H1 (cell line): ENCODE results near the gene LVRN. TPM values are rescaled to one million over a fixed set of nuclear protein-coding genes. Genes with fewer than 3 reads are reported as not detected.

Source experiments
- CTBP2 ChIP-seq: IDR thresholded peaks from 2 replicates; pipeline ENCODE4 v1.7.0; 2011; ENCODE audit warnings: borderline replicate concordance, mild to moderate bottlenecking, moderate library complexity, mixed read lengths, low read length; ENCODE audit not compliant: insufficient read depth, insufficient read length
- NANOG ChIP-seq: IDR thresholded peaks from 2 replicates; pipeline ENCODE4 v1.6.1; 2011; ENCODE audit warnings: low read length, low read depth, mild to moderate bottlenecking, inconsistent platforms; ENCODE audit not compliant: insufficient read depth, poor library complexity, severe bottlenecking
- PHF8 ChIP-seq: fragments of 200-600 bp; sonication (generic); conservative IDR thresholded peaks from 2 replicates; pipeline ENCODE4 v1.7.1; 2012; ENCODE audit warnings: low read depth, mild to moderate bottlenecking, inconsistent platforms, low read length, moderate library complexity
- SIRT6 ChIP-seq: IDR thresholded peaks from one replicate; pipeline ENCODE4 v1.7.1; 2012; ENCODE audit warnings: low read length, inconsistent platforms
- polyA plus RNA-seq, 7 experiments: library from polyadenylated mRNA; depleted of rRNA in 3 of 7; stranded (reverse) in 5 of 7; unstranded in 2 of 7; fragments of >200 nt in 5 of 7; fragments of 200-250 nt in 2 of 7; gene quantifications; 1 replicate in 5 of 7; 2 replicates in 1 of 7; 4 replicates in 1 of 7; pipeline versions ENCODE4 v1.2.1 to v1.2.3, GENCODE V29; 2011 to 2013; ENCODE audit warnings: missing spikeins in 2 of 7, mixed read lengths in 2 of 7
- total RNA-seq: library from RNA; stranded (reverse); fragmentation: NEBNext Ultra II Directional; extraction: Animal tissue kit (Norgen Biotek cat#: 25700); gene quantifications from 2 replicates; pipeline ENCODE4 v1.2.1, GENCODE V29; 2021

Gene LVRN
- total and polyA plus RNA-seq, 2 of the 8 experiments (the other 6 are each of a cell fraction or from before 2014, with no cell fraction given) = 0.08 to 0.09 TPM

- TF ChIP-seq NANOG = no peak
- no peak for TF ChIP-seq SIRT6
- no peak for TF ChIP-seq PHF8
- TF ChIP-seq CTBP2 = no peak
- TF ChIP-seq, all 59 proteins: peak for 0
Measured at GRCh38 chr5:116045821-116046220, 83.5 kb downstream of the LVRN start (continued).
